PC-9 (cell line): Measurements from ENCODE around the gene RNF227. TPM values are rescaled to one million over a fixed set of nuclear protein-coding genes. Genes with fewer than 3 reads are reported as not detected.

Source experiments
- BruUV-seq: library from RNA; stranded (reverse); fragments of 400-500 nt; replicated peaks from 2 replicates; lab custom pipeline; 2021; lab: Mats Ljungman, UMichigan
- CTCF ChIA-PET: fragments of 300-600 bp; sonication (Branson Sonifier 250); formaldehyde crosslinking; loops from one replicate; lab custom pipeline; 2022; ENCODE audit warnings: antibody characterized with exemption; lab: Charles Lee
- POLR2A ChIA-PET: fragments of 300-600 bp; sonication (Branson Sonifier 250); formaldehyde crosslinking; loops from one replicate; lab custom pipeline; 2022; ENCODE audit warnings: antibody characterized with exemption; ENCODE audit not compliant: unreplicated experiment; lab: Charles Lee
- DNase-seq, 2 experiments: peaks; one replicate each; pipeline versions ENCODE4 v3.0.0 to v3.0.0-alpha.2; 2015 to 2022; ENCODE audit warnings: mixed read lengths in 1 of 2
- H2AFZ ChIP-seq: fragments of 200-600 bp; sonication (generic); 2 replicates; pipeline ENCODE4 v1.8.1; 2017; ENCODE audit warnings: antibody characterized with exemption
- H3F3A ChIP-seq: fragments of 200-600 bp; sonication (generic); 2 replicates; pipeline ENCODE4 v1.8.1; 2017; ENCODE audit warnings: antibody characterized with exemption, mild to moderate bottlenecking, low read depth; ENCODE audit not compliant: insufficient read depth
- H3K27ac ChIP-seq: fragments of 200-600 bp; sonication (generic); 2 replicates; pipeline ENCODE4 v1.6.1; 2016; ENCODE audit warnings: mixed run types
- H3K27me3 ChIP-seq: fragments of 200-600 bp; sonication (generic); 2 replicates; pipeline ENCODE4 v1.6.1; 2016; ENCODE audit warnings: low read depth, mixed run types; ENCODE audit not compliant: insufficient read depth
- H3K36me3 ChIP-seq: fragments of 200-600 bp; sonication (generic); 2 replicates; pipeline ENCODE4 v1.6.1; 2016; ENCODE audit warnings: low read depth, mixed run types
- H3K4me1 ChIP-seq: fragments of 200-600 bp; sonication (generic); replicated peaks from 2 replicates; pipeline ENCODE4 v1.6.1; 2016; ENCODE audit warnings: mixed run types; ENCODE audit not compliant: insufficient read depth
- H3K4me2 ChIP-seq: fragments of 200-600 bp; sonication (generic); 2 replicates; pipeline ENCODE4 v1.6.1; 2017; ENCODE audit warnings: mixed run types
- H3K4me3 ChIP-seq: fragments of 200-600 bp; sonication (generic); 2 replicates; pipeline ENCODE4 v1.6.1; 2016; ENCODE audit warnings: mixed run types
- H3K79me2 ChIP-seq: fragments of 200-600 bp; sonication (generic); 2 replicates; pipeline ENCODE4 v1.6.1; 2017; ENCODE audit warnings: low read depth, mixed run types
- H3K9me2 ChIP-seq: fragments of 200-600 bp; sonication (generic); 2 replicates; pipeline ENCODE4 v1.8.1; 2017; ENCODE audit warnings: mild to moderate bottlenecking; ENCODE audit not compliant: insufficient read depth
- H3K9me3 ChIP-seq: fragments of 200-600 bp; sonication (generic); 2 replicates; pipeline ENCODE4 v1.8.1; 2016; ENCODE audit warnings: low read depth; ENCODE audit not compliant: insufficient read depth
- H4K20me1 ChIP-seq: fragments of 200-600 bp; sonication (generic); 2 replicates; pipeline ENCODE4 v1.8.1; 2017; ENCODE audit not compliant: insufficient read depth
- CTCF ChIP-seq: fragments of 200-600 bp; sonication (generic); conservative IDR thresholded peaks from 2 replicates; pipeline ENCODE4 v1.6.1; 2017; ENCODE audit warnings: mixed run types, antibody characterized with exemption, mild to moderate bottlenecking, moderate library complexity
- EZH2 ChIP-seq: fragments of 200-600 bp; sonication (generic); IDR thresholded peaks from 2 replicates; pipeline ENCODE4 v1.8.0; 2017; ENCODE audit warnings: antibody characterized with exemption, low read depth
- intact Hi-C: fragments of 100-400 bp; cut with micrococcal nuclease; formaldehyde crosslinking; loops from one replicate; pipeline ENCODE4 v1.10.0; 2022; ENCODE audit not compliant: unreplicated experiment
- total RNA-seq: library from RNA; stranded (reverse); gene quantifications from 2 replicates; pipeline ENCODE4 v1.2.3, GENCODE V29; 2021

RNF227 gene
- total RNA-seq, 1 experiment from 2014 or later: 3.1 TPM

DNA sequence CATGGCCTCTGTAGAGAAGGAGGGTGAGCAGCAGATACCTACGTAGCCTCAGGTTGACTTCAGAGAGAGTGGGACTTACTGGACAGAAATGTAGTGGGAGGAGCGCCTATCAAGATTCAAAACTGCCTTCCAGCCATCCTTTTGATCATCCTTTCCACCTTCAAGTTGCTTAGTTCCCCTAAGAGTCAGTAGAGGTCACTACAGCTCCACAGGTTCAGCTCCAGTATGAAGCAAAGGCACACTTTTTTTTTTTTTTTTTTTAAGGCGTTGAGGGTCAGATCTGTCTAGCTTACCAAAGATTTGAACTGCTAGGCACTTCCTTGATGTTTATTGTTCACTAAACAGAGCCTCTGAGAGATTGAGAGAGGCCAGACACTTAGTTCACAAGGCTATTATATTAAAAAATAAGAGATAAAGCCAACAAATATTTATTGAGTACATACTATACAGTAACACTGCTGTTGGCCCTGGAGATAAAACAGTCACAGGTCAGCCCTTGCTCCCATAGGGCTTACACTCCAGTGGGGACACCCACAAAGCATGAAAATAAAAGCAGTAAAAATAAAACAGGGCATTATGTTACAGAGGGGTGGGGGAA lies 3.1 kb downstream of the RNF227 start:
- Histone ChIP-seq H3K4me2 (no peak overlapping the region), H3K9me3 (no peaks in the 10 kb centered on the region), H3K27ac (no peak overlapping the region), H3K79me2 (no peaks in the 10 kb centered on the region), H3K27me3 (no peaks in the 10 kb centered on the region), H2AFZ (no peak overlapping the region), H3K4me3 (no peak overlapping the region), H3K4me1 (no peaks in the 10 kb centered on the region), H3F3A (peaks cover 17% of the 10 kb centered on the region; the same call in 1 of the 2 replicates), H4K20me1 (no peaks in the 10 kb centered on the region), H3K9me2 (no peaks in the 10 kb centered on the region), H3K36me3 (no peaks in the 10 kb centered on the region)
- peak; percentile 44 to 61 for DNase-seq
- intact Hi-C loops: loop anchor here (1.0 to 5.0 kb wide), 6 partner anchors 26 to 170 kb away; no protein-coding TSS in a partner anchor
- ChIA-PET POLR2A (interaction anchor here (0.5 to 0.7 kb wide), 7 partner anchors 19 to 335 kb away, joined by 4 to 24 read pairs (median 7); partner anchors contain the start of genes CTC1 and NAA38), CTCF (interaction anchor here (0.5 to 1.8 kb wide), 17 partner anchors 15 to 310 kb away, joined by 3 to 10 read pairs (median 5); no protein-coding TSS in a partner anchor)
- TF ChIP-seq CTCF (peak; percentile 66), EZH2 (no peak)
- BruUV-seq: no TSS peak

DNA sequence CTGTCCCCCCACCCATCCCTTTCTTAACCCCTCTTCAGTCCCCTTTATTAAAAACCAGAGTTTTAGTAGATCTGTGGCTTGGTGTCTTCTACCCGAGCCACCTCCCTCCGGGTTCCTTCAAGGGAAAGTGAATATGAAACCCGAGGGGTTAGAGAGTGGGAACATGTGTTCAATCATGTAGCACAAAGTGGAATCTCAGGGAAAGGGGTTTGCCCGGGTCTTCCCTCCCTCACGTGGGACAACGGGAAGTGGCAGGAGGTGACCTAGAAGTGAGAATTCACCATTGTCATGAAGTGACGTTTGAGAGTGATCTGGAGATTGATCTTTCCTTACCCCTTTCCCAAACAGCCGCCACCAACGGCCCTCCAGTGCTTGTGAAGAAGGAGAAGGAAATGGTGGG lies 5.0 kb downstream of the RNF227 start:
- no peaks in the 10 kb centered on the region for H3K9me3 ChIP-seq
- intact Hi-C loops: loop anchor here (5.0 kb wide), 1 partner anchor 49 kb away; no protein-coding TSS in a partner anchor
- H3K79me2 ChIP-seq: no peaks in the 10 kb centered on the region
- ChIA-PET POLR2A (interaction anchor here (0.7 kb wide), 1 partner anchor 428 kb away, joined by 5 read pairs; the partner anchor contains the start of gene ODF4), CTCF (no interaction called here)
- no peaks in the 10 kb centered on the region for H3K36me3 ChIP-seq
- H3K4me1 ChIP-seq: no peaks in the 10 kb centered on the region
- H3K4me2 ChIP-seq: no peak overlapping the region
- H4K20me1 ChIP-seq: no peaks in the 10 kb centered on the region
- no peaks in the 10 kb centered on the region for H3K27me3 ChIP-seq
- peaks cover 17% of the 10 kb centered on the region; the same call in 1 of the 2 replicates for H3F3A ChIP-seq
- no peak for DNase-seq
- no TSS peak for BruUV-seq
- TF ChIP-seq EZH2: no peak
- TF ChIP-seq CTCF: no peak
- no peak overlapping the region for H3K27ac ChIP-seq
- no peak overlapping the region for H3K4me3 ChIP-seq
- no peaks in the 10 kb centered on the region for H3K9me2 ChIP-seq
- no peak overlapping the region for H2AFZ ChIP-seq

- Histone ChIP-seq H3K27ac (no peak overlapping the region), H3K4me2 (no peak overlapping the region), H3K9me2 (no peaks in the 10 kb centered on the region), H3K79me2 (no peaks in the 10 kb centered on the region), H2AFZ (no peak overlapping the region), H3F3A (peaks cover 17% of the 10 kb centered on the region; the same call in 1 of the 2 replicates), H3K27me3 (no peaks in the 10 kb centered on the region), H3K9me3 (no peaks in the 10 kb centered on the region), H3K4me3 (no peak overlapping the region), H3K4me1 (no peaks in the 10 kb centered on the region), H3K36me3 (no peaks in the 10 kb centered on the region), H4K20me1 (no peaks in the 10 kb centered on the region)
- no TSS peak for BruUV-seq
- ChIA-PET CTCF (no interaction called here), POLR2A (interaction anchor here (0.6 kb wide), 1 partner anchor 248 kb away, joined by 4 read pairs; no protein-coding TSS in a partner anchor)
- intact Hi-C loops: loop anchor here (5.0 kb wide), 1 partner anchor 48 kb away; no protein-coding TSS in a partner anchor
- TF ChIP-seq CTCF (no peak), EZH2 (no peak)
- DNase-seq: no peak
Observed at GRCh38 chr17:7910711-7911110, 5.4 kb downstream of the RNF227 start.
